Hepatocyte (in vitro differentiated cells): ENCODE results near the gene PPP6R2. TPM values are rescaled to one million over a fixed set of nuclear protein-coding genes. Genes with fewer than 3 reads are reported as not detected.

Source experiments
- DNase-seq: peaks from one replicate; pipeline ENCODE4 v3.0.0-alpha.2; 2016; ENCODE audit warnings: low spot score
- H2AFZ ChIP-seq: fragments of 200-600 bp; sonication (generic); 2 replicates; pipeline ENCODE4 v1.6.0; 2016; ENCODE audit warnings: antibody characterized with exemption, mild to moderate bottlenecking
- H3K27ac ChIP-seq: fragments of 200-600 bp; sonication (generic); 2 replicates; pipeline ENCODE4 v1.5.1; 2016; ENCODE audit warnings: mild to moderate bottlenecking
- H3K27me3 ChIP-seq: fragments of 200-600 bp; sonication (generic); 2 replicates; pipeline ENCODE4 v1.6.1; 2016
- H3K36me3 ChIP-seq: fragments of 200-600 bp; sonication (generic); replicated peaks from 2 replicates; pipeline ENCODE4 v1.5.1; 2016; ENCODE audit warnings: low read depth; ENCODE audit not compliant: insufficient read depth
- H3K4me1 ChIP-seq: fragments of 200-600 bp; sonication (generic); 2 replicates; pipeline ENCODE4 v1.5.1; 2016; ENCODE audit warnings: mild to moderate bottlenecking, moderate library complexity; ENCODE audit not compliant: insufficient read depth
- H3K4me2 ChIP-seq: fragments of 200-600 bp; sonication (generic); 2 replicates; pipeline ENCODE4 v1.6.0; 2016
- H3K4me3 ChIP-seq: fragments of 200-600 bp; sonication (generic); 2 replicates; pipeline ENCODE4 v1.5.1; 2016; ENCODE audit warnings: mild to moderate bottlenecking
- H3K79me2 ChIP-seq: fragments of 200-600 bp; sonication (generic); 2 replicates; pipeline ENCODE4 v1.6.0; 2017; ENCODE audit warnings: mild to moderate bottlenecking
- H3K9me2 ChIP-seq: fragments of 200-600 bp; sonication (generic); replicated peaks from 2 replicates; pipeline ENCODE4 v1.6.0; 2017; ENCODE audit warnings: mild to moderate bottlenecking; ENCODE audit not compliant: insufficient read depth
- H3K9me3 ChIP-seq: fragments of 200-600 bp; sonication (generic); 2 replicates; pipeline ENCODE4 v1.5.1; 2016; ENCODE audit warnings: low read depth, mild to moderate bottlenecking
- H4K20me1 ChIP-seq: fragments of 200-600 bp; sonication (generic); 2 replicates; pipeline ENCODE4 v1.6.0; 2016; ENCODE audit warnings: mild to moderate bottlenecking; ENCODE audit not compliant: insufficient read depth, poor library complexity, severe bottlenecking
- CTCF ChIP-seq: fragments of 200-600 bp; sonication (generic); IDR thresholded peaks from 2 replicates; pipeline ENCODE4 v1.5.1; 2016; ENCODE audit warnings: antibody characterized with exemption, mild to moderate bottlenecking; ENCODE audit not compliant: poor library complexity
- EZH2 ChIP-seq: fragments of 200-600 bp; sonication (generic); IDR thresholded peaks from 2 replicates; pipeline ENCODE4 v1.6.1; 2016; ENCODE audit warnings: antibody characterized with exemption, mild to moderate bottlenecking, borderline replicate concordance
- EZH2phosphoT487 ChIP-seq: fragments of 200-600 bp; sonication (generic); IDR thresholded peaks from one replicate; pipeline ENCODE4 v1.6.1; 2018; ENCODE audit warnings: antibody characterized with exemption, mild to moderate bottlenecking, low read depth, moderate library complexity; ENCODE audit not compliant: unreplicated experiment, severe bottlenecking
- WGBS: methylation state at CpG from one replicate; pipeline ENCODE4 v1.1.6; 2016; ENCODE audit warnings: low lambda C conversion rate; ENCODE audit errors: missing lambda C conversion rate; 5-methylcytosine and 5-hydroxymethylcytosine counted together
- polyA plus RNA-seq: library from polyadenylated mRNA; unstranded; fragments of >200 nt; fragmentation: Nextera tagmentation; extraction: Ambion mirVana; gene quantifications from 2 replicates; pipeline ENCODE4 v1.2.1, GENCODE V29; 2016
- total RNA-seq: library from RNA; depleted of rRNA; stranded (reverse); fragments of >200 nt; gene quantifications from 2 replicates; pipeline ENCODE4 v1.2.3, GENCODE V29; 2014

PPP6R2 gene
- total and polyA plus RNA-seq, 2 experiments from 2014 or later, result 47.0 to 57.9 TPM

DNA sequence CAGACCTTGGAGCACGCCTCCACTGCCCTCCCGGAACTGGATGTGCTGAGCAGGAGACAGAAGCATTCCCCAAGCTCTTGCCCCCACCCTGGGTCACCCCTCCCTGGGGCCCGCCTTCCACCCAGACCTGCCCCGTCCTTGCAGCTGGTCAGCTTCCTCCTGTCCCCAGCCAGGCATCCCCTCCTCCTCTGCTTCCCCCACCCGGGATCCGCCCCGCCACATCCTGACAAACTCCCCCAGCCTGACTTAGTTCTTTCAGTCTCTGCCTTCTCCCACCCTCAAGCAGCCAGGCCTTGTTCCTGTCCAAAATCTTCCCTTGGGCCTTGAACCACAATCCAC lies 34.6 kb upstream of the PPP6R2 start:
- Histone ChIP-seq H3K4me2 (peak overlapping the region; percentile 11), H4K20me1 (peaks cover 6% of the 10 kb centered on the region)
- DNase-seq, result no peak

GRCh38 chr22:50308986-50309600 lies 34.0 kb upstream of the PPP6R2 start:
- Histone ChIP-seq H3K27me3 (no peaks in the 10 kb centered on the region), H4K20me1 (peaks cover under 1% of the 10 kb centered on the region), H3K4me2 (no peak overlapping the region), H3K4me1 (peaks cover 30% of the 10 kb centered on the region), H3K9me2 (no peaks in the 10 kb centered on the region), H2AFZ (no peak overlapping the region), H3K9me3 (no peaks in the 10 kb centered on the region), H3K79me2 (peaks cover 29% of the 10 kb centered on the region), H3K36me3 (no peaks in the 10 kb centered on the region), H3K27ac (peak overlapping the region; percentile 78), H3K4me3 (no peak overlapping the region)
- 75% methylated on average over 9 of the region's 9 CpGs for WGBS
- no peak for TF ChIP-seq EZH2phosphoT487
- TF ChIP-seq EZH2, result no peak
- TF ChIP-seq CTCF, result no peak
- DNase-seq, result no peak

More for the DNA sequence above, 34.6 kb upstream of the PPP6R2 start:
- Histone ChIP-seq H3K9me2 (no peaks in the 10 kb centered on the region), H3K27me3 (no peaks in the 10 kb centered on the region), H3K79me2 (peaks cover 34% of the 10 kb centered on the region), H2AFZ (no peak overlapping the region), H3K36me3 (no peaks in the 10 kb centered on the region), H3K27ac (peak overlapping the region; percentile 85), H3K9me3 (no peaks in the 10 kb centered on the region), H3K4me1 (peaks cover 35% of the 10 kb centered on the region), H3K4me3 (no peak overlapping the region)
- 72% methylated on average over 5 of the region's 7 CpGs for WGBS
- TF ChIP-seq EZH2 (no peak), EZH2phosphoT487 (no peak), CTCF (no peak)

- H3K36me3 ChIP-seq, result no peaks in the 10 kb centered on the region
- TF ChIP-seq CTCF (no peak), EZH2 (no peak), EZH2phosphoT487 (no peak)
- H3K9me3 ChIP-seq, result no peaks in the 10 kb centered on the region
- no peak overlapping the region for H3K27ac ChIP-seq
- 76% methylated on average over 7 of the region's 7 CpGs for WGBS
- DNase-seq, result no peak
- no peak overlapping the region for H3K4me3 ChIP-seq
- peaks cover 25% of the 10 kb centered on the region for H3K4me1 ChIP-seq
- H3K27me3 ChIP-seq, result no peaks in the 10 kb centered on the region
- H2AFZ ChIP-seq, result no peak overlapping the region
- no peaks in the 10 kb centered on the region for H4K20me1 ChIP-seq
- peaks cover 24% of the 10 kb centered on the region for H3K79me2 ChIP-seq
- no peaks in the 10 kb centered on the region for H3K9me2 ChIP-seq
- H3K4me2 ChIP-seq, result no peak overlapping the region
These were observed 33.5 kb upstream of the PPP6R2 start for GRCh38 chr22:50309601-50309991.
